ENCODE measurements around the gene AKAP3. TPM values are rescaled to one million over a fixed set of nuclear protein-coding genes. Genes with fewer than 3 reads are reported as not detected.

Gene AKAP3
- total and polyA plus RNA-seq, 2 experiments from 2014 or later: 1.3 to 3.2 TPM

- TF ChIP-seq REST (IDR thresholded peaks at IDR 0.05; ENCODE audit: unreplicated experiment): no peak
- TF ChIP-seq EZH2phosphoT487 (IDR thresholded peaks at IDR 0.05; ENCODE audit: unreplicated experiment): no peak
- no peak for TF ChIP-seq CREB1 (CRISPR knock-in tag; IDR thresholded peaks at IDR 0.05; ENCODE audit: low read depth)
- no peak for TF ChIP-seq JUNB (IDR thresholded peaks at IDR 0.05; ENCODE audit: unreplicated experiment)
- TF ChIP-seq NANOG (IDR thresholded peaks at IDR 0.05; ENCODE audit: borderline replicate concordance): no peak
- TF ChIP-seq EZH2 (IDR thresholded peaks at IDR 0.05; ENCODE audit: low read depth, unreplicated experiment): no peak
- no peak for TF ChIP-seq ZNF331 (CRISPR knock-in tag; IDR thresholded peaks at IDR 0.05; ENCODE audit: low read depth)
- TF ChIP-seq ETS1 (IDR thresholded peaks at IDR 0.05): no peak
Measured at GRCh38 chr12:4628406-4628805, 20.4 kb downstream of the AKAP3 start (continued).

- Mint-ChIP-seq H3K4me1 (peaks cover 13% of the 10 kb centered on the region), H3K27me3 (ENCODE audit: insufficient read depth, low read depth, poor library complexity) (peaks cover 6% of the 10 kb centered on the region)
- TF ChIP-seq EZH2phosphoT487 (IDR thresholded peaks at IDR 0.05; ENCODE audit: unreplicated experiment) (no peak), CREB1 (CRISPR knock-in tag; IDR thresholded peaks at IDR 0.05; ENCODE audit: low read depth) (no peak), STAT1 (IDR thresholded peaks at IDR 0.05; ENCODE audit: unreplicated experiment) (no peak), ZNF114 (CRISPR knock-in tag; IDR thresholded peaks at IDR 0.05) (no peak)
Measured at GRCh38 chr12:4626543-4626942, 22.3 kb downstream of the AKAP3 start.

GRCh38 chr12:4621511-4621910 is 27.3 kb downstream of the AKAP3 start:
- Histone ChIP-seq H2AFZ (no peak overlapping the region), H3K4me1 (ENCODE audit: insufficient read depth) (no peaks in the 10 kb centered on the region), H3K27ac (ENCODE audit: low read depth) (no peak overlapping the region), H3K4me2 (no peak overlapping the region), H3K36me3 (ENCODE audit: insufficient read depth) (no peaks in the 10 kb centered on the region), H4K20me1 (replicated peaks; ENCODE audit: insufficient read depth) (no peaks in the 10 kb centered on the region), H3K9me2 (ENCODE audit: insufficient read depth) (no peaks in the 10 kb centered on the region), H3K79me2 (replicated peaks; ENCODE audit: insufficient read depth) (no peaks in the 10 kb centered on the region), H3K4me3 (no peak overlapping the region), H3K27me3 (ENCODE audit: insufficient read depth) (no peaks in the 10 kb centered on the region), H3F3A (replicated peaks; ENCODE audit: low read depth) (no peaks in the 10 kb centered on the region)
- H3K27ac Mint-ChIP-seq: no peak overlapping the region
- no peaks in the 10 kb centered on the region for H3K4me1 Mint-ChIP-seq
- no peak for DNase-seq (ENCODE audit: low spot score)
- peaks cover 4% of the 10 kb centered on the region for H3K27me3 Mint-ChIP-seq (ENCODE audit: insufficient read depth, low read depth, poor library complexity)
- no peaks in the 10 kb centered on the region for H3K36me3 Mint-ChIP-seq (ENCODE audit: low read depth)
- H3K4me3 Mint-ChIP-seq: no peak overlapping the region
- no peaks in the 10 kb centered on the region; the same call in 1 of the 3 replicates for H3K9me3 Mint-ChIP-seq
- no peak for ATAC-seq
- TF ChIP-seq REST (IDR thresholded peaks at IDR 0.05; ENCODE audit: unreplicated experiment) (no peak), ZNF331 (CRISPR knock-in tag; IDR thresholded peaks at IDR 0.05; ENCODE audit: low read depth) (no peak), NANOG (IDR thresholded peaks at IDR 0.05; ENCODE audit: borderline replicate concordance) (no peak), CREB1 (CRISPR knock-in tag; IDR thresholded peaks at IDR 0.05; ENCODE audit: low read depth) (no peak), JUNB (IDR thresholded peaks at IDR 0.05; ENCODE audit: unreplicated experiment) (no peak), ETS1 (IDR thresholded peaks at IDR 0.05) (no peak)

More at GRCh38 chr12:4626543-4626942, 22.3 kb downstream of the AKAP3 start:
- H3K27ac ChIP-seq (ENCODE audit: low read depth): no peak overlapping the region
- H4K20me1 ChIP-seq (replicated peaks; ENCODE audit: insufficient read depth): no peaks in the 10 kb centered on the region
- no peaks in the 10 kb centered on the region for H3K79me2 ChIP-seq (replicated peaks; ENCODE audit: insufficient read depth)
- peaks cover 8% of the 10 kb centered on the region for H3K9me3 Mint-ChIP-seq
- no peak overlapping the region for H3K27ac Mint-ChIP-seq
- peaks cover 9% of the 10 kb centered on the region; the same call in 2 of the 3 replicates for H3K36me3 Mint-ChIP-seq (ENCODE audit: low read depth)
- H3K36me3 ChIP-seq (ENCODE audit: insufficient read depth): no peaks in the 10 kb centered on the region
- H3K4me3 ChIP-seq: no peak overlapping the region
- H3K4me2 ChIP-seq: no peak overlapping the region
- H3K9me2 ChIP-seq (ENCODE audit: insufficient read depth): no peaks in the 10 kb centered on the region
- ATAC-seq (no peak), DNase-seq (ENCODE audit: low spot score) (no peak)
- no peak overlapping the region for H3K4me3 Mint-ChIP-seq
- H3K27me3 ChIP-seq (ENCODE audit: insufficient read depth): no peaks in the 10 kb centered on the region
- H3K4me1 ChIP-seq (ENCODE audit: insufficient read depth): peaks cover 16% of the 10 kb centered on the region
- H2AFZ ChIP-seq: no peak overlapping the region
- H3F3A ChIP-seq (replicated peaks; ENCODE audit: low read depth): no peaks in the 10 kb centered on the region
